Lower leg skin (tissue), 4 donors: ENCODE measurements around the gene NEU1. TPM values are rescaled to one million over a fixed set of nuclear protein-coding genes. Genes with fewer than 3 reads are reported as not detected.
"Not testable (repeated sequence)": the region's sequence is repeated elsewhere in the genome, so short reads cannot be mapped to it uniquely, and the experiment has no call there.

Experiments used
- DNase-seq, 2 donors: peaks; one replicate each; pipeline ENCODE4 v3.0.0-alpha.2; 2019; ENCODE audit warnings: low spot score in 2 of 2
- H3K4me3 ChIP-seq: fragments of 200-600 bp; sonication (generic); 2 replicates; pipeline ENCODE4 v1.5.1; 2017; ENCODE audit warnings: mild to moderate bottlenecking, low read depth; ENCODE audit not compliant: poor library complexity, severe bottlenecking
- POLR2A ChIP-seq, 2 donors: fragments of 450-650 bp; IDR thresholded peaks; one replicate each; pipeline ENCODE4 v1.6.1; 2016 to 2017; ENCODE audit warnings: antibody characterized with exemption in 2 of 2, mild to moderate bottlenecking in 1 of 2, moderate library complexity in 1 of 2
- WGBS, 2 donors: methylation state at CpG; one replicate each; pipeline ENCODE4 v1.1.5; 2018; 5-methylcytosine and 5-hydroxymethylcytosine counted together
- intact Hi-C: fragments of 100-400 bp; cut with DNase I; formaldehyde crosslinking; loops from one replicate; pipeline ENCODE4 v1.15.0; 2023; ENCODE audit warnings: low total_unique reads
- total RNA-seq, 4 donors: library from RNA; depleted of rRNA; stranded (reverse); fragments of >200 nt; gene quantifications; one replicate each; pipeline ENCODE4 v1.1.0, GENCODE V29; 2016
- TF ChIP-seq, protein P1 (sequence below), 3 donors: fragments of 450-650 bp; IDR thresholded peaks; one replicate each; pipeline ENCODE4 v1.5.1; 2016; ENCODE audit warnings: antibody characterized with exemption in 3 of 3, mild to moderate bottlenecking in 3 of 3, moderate library complexity in 2 of 3

The NEU1 gene
- total RNA-seq, 4 donors from 2014 or later, result 29.1 to 47.6 (median 39.6) TPM

DNA sequence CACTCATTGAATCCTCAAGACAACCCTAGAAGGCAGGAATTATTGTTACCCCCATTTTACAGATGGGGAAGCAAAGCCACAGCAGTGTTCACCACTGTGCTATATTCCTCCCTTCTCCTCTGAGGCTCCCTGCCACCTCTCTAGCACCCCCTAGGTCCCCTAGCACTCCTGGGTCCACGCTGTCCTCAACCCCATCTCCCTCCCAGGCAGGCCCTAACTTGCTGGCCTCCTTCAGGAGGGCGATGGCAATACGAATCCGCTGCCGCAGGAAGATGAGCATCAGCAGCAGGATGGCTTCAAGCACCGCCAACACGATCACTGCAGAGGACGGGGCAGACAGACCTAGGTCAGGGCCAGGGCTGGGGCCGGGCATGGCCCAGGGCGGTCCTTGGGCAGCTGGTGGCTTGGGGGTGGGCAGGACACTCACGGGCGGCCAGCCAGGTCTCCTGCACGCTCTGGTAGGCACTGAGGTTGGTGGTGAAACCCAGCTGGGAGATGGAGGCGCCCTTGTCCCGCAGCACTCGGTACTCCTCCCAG is 7.8 kb upstream of the NEU1 start:
- 68 to 78% methylated on average over 8 to 14 of the region's 16 CpGs for WGBS, 2 donors
- intact Hi-C loops, result no loop called here
- H3K4me3 ChIP-seq, result no peak overlapping the region
- DNase-seq, result no peak
- TF ChIP-seq POLR2A (IDR thresholded peaks at IDR 0.05), result no peak
- TF ChIP-seq, protein P1, sequence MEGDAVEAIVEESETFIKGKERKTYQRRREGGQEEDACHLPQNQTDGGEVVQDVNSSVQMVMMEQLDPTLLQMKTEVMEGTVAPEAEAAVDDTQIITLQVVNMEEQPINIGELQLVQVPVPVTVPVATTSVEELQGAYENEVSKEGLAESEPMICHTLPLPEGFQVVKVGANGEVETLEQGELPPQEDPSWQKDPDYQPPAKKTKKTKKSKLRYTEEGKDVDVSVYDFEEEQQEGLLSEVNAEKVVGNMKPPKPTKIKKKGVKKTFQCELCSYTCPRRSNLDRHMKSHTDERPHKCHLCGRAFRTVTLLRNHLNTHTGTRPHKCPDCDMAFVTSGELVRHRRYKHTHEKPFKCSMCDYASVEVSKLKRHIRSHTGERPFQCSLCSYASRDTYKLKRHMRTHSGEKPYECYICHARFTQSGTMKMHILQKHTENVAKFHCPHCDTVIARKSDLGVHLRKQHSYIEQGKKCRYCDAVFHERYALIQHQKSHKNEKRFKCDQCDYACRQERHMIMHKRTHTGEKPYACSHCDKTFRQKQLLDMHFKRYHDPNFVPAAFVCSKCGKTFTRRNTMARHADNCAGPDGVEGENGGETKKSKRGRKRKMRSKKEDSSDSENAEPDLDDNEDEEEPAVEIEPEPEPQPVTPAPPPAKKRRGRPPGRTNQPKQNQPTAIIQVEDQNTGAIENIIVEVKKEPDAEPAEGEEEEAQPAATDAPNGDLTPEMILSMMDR (IDR thresholded peaks at IDR 0.05), result no peak

DNA sequence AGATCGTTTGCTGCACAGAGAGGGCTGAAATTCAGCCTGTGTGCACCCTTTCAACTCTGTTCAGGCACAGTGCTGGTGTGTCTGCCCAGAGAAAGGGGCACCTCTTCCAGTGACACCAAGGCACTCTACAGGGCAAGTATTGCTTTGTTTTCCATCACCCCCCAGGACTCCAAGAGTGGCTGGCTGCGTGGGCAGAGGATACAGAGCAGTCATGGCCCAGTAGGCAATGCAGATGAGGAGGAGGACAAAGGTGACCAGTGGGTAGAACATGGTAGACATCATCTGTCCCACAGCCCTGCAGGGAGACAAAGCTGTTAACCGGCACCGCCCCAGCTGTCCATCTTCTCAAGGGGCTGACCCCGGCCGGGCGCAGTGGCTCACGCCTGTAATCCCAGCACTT is 6.7 kb upstream of the NEU1 start:
- TF ChIP-seq, protein P1 (IDR thresholded peaks at IDR 0.05), result no peak
- no peak for TF ChIP-seq POLR2A (IDR thresholded peaks at IDR 0.05)
- DNase-seq, result no peak
- WGBS, 2 donors, result 81 to 84% methylated on average over 8 of the region's 8 CpGs
- intact Hi-C loops, result no loop called here
- H3K4me3 ChIP-seq, result no peak overlapping the region

DNA sequence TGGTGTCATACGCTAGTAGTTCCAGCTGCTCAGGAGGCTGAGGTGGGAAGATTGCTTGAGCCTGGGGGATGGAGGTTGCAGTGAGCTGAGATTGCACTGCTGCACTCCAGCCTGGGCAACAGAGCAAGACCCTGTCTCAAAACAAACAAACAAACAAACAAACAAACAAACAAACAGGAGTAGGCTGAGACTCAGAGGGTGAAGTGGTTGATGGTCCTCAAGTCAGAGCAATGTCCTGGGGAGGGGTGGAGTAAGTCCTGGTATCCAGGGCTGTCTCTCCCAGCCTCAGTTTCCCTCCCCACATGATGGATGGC is 6.0 kb upstream of the NEU1 start:
- intact Hi-C loops, DNase-seq, H3K4me3 ChIP-seq: not testable (repeated sequence)
- 78 to 79% methylated on average over 1 of the region's 1 CpG for WGBS, 2 donors

DNA sequence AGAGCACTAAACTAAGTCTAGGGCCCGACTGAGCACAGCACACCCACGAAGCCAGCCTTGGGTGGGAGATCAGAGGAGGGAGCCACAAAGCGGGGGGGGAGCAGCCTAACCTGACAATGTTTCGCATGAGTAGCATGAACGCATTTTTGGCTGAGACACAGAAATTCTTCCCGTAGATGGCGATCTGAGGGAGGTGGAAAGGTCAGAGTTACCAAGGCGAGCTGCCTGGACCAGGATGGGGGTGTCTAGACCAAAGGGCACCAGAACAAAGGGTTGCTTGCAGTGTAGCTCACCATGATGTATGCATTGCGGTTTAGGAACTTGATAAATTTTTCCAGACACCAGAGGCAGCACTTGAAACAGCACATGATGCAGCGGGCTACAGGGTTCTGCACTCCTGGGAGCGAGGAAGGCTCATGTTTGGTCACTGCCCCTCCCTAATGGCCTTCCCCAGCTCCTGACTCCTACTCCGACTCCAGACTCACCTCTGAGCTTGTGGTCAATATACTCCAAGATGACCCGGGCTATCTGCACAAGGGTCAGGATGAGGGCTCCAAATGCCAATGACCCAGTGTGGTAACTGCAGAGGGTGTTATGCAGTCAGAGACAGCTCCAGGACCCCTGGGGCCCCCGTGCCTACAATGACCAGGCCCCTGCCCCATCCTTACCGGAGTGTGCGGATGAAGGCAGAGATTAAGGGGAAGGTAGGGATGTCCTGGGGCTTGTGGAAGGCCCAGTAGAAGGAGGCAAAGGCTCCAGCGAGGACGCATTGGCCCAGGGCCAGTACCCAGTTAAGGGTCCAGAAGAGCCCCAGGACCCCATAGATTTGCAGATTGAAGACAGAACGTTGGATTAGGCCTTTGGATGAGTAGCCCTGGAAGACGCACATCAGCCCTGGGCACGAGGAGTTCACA is 2.8 kb upstream of the NEU1 start:
- no peak for TF ChIP-seq POLR2A (IDR thresholded peaks at IDR 0.05)
- TF ChIP-seq, protein P1 (IDR thresholded peaks at IDR 0.05), result peak in 1 of 3 donors; percentile 31
- WGBS, 2 donors, result 85% methylated on average over 21 of the region's 21 CpGs
- intact Hi-C loops, result no loop called here
- H3K4me3 ChIP-seq, result no peak overlapping the region
- DNase-seq, result no peak

DNA sequence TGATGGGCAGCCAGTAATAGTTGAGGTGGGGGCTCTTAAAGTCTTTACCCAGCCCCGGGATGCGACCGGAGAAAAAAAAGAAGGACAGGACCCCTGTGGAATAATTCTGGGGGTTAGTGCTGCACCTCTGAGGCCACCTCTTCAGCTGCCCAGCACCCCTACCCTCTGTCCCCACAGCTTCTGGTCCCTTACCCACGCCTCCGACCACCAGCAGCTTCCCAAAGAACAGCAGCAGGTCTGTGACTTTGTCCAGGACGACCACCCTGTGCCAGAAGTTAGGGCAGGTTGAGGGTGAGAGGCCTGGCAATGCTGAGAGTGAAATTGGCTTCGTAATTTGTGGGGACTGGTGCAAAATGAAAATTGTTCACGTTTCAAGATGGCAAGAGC is 2.2 kb upstream of the NEU1 start:
- TF ChIP-seq POLR2A (IDR thresholded peaks at IDR 0.05), result no peak
- TF ChIP-seq, protein P1 (IDR thresholded peaks at IDR 0.05), result no peak
- H3K4me3 ChIP-seq, result no peak overlapping the region
- intact Hi-C loops, result no loop called here
- DNase-seq, result no peak
- 84 to 90% methylated on average over 8 of the region's 8 CpGs for WGBS, 2 donors

DNA sequence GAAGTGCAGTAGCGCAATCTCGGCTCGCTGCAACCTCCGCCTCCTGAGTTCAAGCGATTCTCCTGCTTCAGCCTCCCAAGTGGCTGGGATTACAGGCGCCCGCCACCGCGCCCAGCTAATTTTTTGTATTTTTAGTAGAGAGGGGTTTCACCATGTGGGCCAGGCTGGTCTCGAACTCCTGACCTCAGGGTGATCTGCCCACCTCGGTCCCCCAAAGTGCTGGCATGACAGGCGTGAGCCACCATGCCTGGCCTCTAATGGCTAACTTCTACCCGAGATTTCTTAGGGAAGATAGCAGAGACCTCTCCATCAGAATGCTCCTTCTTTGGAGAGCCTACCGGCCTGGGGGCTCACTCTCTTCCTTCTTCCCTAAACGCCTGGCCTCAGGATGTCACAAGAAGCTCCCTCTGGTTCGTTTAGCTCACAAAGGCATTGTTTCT is 1.5 kb upstream of the NEU1 start:
- 12 to 19% methylated on average over 16 of the region's 16 CpGs for WGBS, 2 donors
- intact Hi-C loops, DNase-seq: not testable (repeated sequence)
- peak overlapping the region; percentile 20 for H3K4me3 ChIP-seq
